Measurements from ENCODE around the gene FBXO36. TPM values are rescaled to one million over a fixed set of nuclear protein-coding genes. Genes with fewer than 3 reads are reported as not detected.

FBXO36 gene
- total RNA-seq, 2 donors from 2014 or later = 1.7 to 2.4 TPM

DNA sequence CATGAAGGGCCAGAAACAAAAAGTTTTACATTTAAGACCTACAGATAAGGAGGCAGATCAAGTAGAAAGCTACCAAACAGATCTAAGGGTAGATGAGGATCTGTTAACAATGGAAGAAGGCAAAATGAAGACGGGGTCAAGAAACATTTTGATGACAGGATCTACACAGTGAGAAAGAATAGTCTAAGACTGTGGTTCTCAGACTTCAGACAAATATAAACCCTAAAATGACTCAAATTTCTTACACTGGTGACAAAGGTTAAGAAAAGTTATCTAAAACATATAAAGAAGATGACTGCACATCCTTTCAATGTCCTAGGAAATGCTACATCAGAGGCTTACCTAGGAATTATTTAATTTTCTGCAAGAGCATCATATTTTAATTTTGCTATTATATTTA is 34.9 kb upstream of the FBXO36 start:
- Histone ChIP-seq H3K4me1 (ENCODE audit: control insufficient read depth in 1 of 2, low read depth in 2 of 2) (peaks cover 0 to 14% of the 10 kb centered on the region in 2 donors), H3K27ac (no peak overlapping the region), H3K9me3 (no peaks in the 10 kb centered on the region), H3K4me3 (no peak overlapping the region), H3K36me3 (peaks cover 5% of the 10 kb centered on the region), H3K27me3 (replicated peaks; ENCODE audit: insufficient read depth) (no peaks in the 10 kb centered on the region)
- ATAC-seq (ENCODE audit: insufficient number of reproducible peaks, low FRiP score, low read depth) (no peak), DNase-seq (ENCODE audit: low spot score) (no peak)
- TF ChIP-seq, protein P1, sequence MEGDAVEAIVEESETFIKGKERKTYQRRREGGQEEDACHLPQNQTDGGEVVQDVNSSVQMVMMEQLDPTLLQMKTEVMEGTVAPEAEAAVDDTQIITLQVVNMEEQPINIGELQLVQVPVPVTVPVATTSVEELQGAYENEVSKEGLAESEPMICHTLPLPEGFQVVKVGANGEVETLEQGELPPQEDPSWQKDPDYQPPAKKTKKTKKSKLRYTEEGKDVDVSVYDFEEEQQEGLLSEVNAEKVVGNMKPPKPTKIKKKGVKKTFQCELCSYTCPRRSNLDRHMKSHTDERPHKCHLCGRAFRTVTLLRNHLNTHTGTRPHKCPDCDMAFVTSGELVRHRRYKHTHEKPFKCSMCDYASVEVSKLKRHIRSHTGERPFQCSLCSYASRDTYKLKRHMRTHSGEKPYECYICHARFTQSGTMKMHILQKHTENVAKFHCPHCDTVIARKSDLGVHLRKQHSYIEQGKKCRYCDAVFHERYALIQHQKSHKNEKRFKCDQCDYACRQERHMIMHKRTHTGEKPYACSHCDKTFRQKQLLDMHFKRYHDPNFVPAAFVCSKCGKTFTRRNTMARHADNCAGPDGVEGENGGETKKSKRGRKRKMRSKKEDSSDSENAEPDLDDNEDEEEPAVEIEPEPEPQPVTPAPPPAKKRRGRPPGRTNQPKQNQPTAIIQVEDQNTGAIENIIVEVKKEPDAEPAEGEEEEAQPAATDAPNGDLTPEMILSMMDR (IDR thresholded peaks at IDR 0.05) = no peak

DNA sequence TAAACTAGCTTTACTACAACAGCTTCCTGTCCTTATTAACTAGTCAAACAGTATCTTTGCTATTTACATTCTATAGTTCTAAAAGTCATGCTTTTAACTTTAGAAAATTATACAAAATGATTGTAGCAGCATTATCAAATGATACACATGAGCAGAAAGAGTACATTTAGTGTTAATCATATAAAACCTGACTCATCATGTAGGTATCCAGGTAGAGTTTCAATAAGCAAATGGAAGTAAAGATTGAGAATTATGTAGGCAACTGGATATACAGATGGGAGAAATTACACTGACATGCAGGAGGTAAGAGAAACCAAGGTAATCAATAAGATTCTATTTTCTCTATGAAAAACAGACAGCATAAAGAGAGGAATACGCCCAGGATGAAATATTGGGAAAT is 34.3 kb upstream of the FBXO36 start:
- peaks cover 5% of the 10 kb centered on the region for H3K36me3 ChIP-seq
- H3K27me3 ChIP-seq (replicated peaks; ENCODE audit: insufficient read depth) = no peaks in the 10 kb centered on the region
- no peak overlapping the region for H3K27ac ChIP-seq
- TF ChIP-seq, protein P1 (IDR thresholded peaks at IDR 0.05) = no peak
- no peak for DNase-seq (ENCODE audit: low spot score)
- no peak for ATAC-seq (ENCODE audit: insufficient number of reproducible peaks, low FRiP score, low read depth)
- H3K4me3 ChIP-seq = no peak overlapping the region
- peaks cover 0 to 14% of the 10 kb centered on the region in 2 donors for H3K4me1 ChIP-seq (ENCODE audit: control insufficient read depth in 1 of 2, low read depth in 2 of 2)
- H3K9me3 ChIP-seq = no peaks in the 10 kb centered on the region

DNA sequence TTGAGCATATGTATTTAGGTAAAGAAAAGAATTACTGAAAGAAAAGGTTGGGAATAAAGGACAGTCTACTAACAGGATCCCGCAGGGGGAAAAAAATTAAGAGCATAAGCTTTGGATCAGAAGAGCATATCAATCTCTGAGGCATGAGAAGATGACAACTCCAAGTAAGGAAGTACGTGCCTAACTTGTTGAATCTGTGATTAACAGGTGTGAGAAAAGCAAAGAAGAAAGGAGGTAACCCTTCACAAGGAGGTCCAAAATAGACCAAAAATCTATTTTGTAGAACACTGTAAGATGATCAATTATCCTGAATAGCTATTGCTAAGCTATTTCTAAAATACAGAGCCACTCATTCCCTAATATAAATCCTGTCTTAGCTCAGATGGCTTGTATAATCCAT is 33.3 kb upstream of the FBXO36 start:
- peaks cover 5% of the 10 kb centered on the region for H3K36me3 ChIP-seq
- DNase-seq (ENCODE audit: low spot score) = no peak
- no peak overlapping the region for H3K27ac ChIP-seq
- peaks cover 0 to 14% of the 10 kb centered on the region in 2 donors for H3K4me1 ChIP-seq (ENCODE audit: control insufficient read depth in 1 of 2, low read depth in 2 of 2)
- no peaks in the 10 kb centered on the region for H3K27me3 ChIP-seq (replicated peaks; ENCODE audit: insufficient read depth)
- no peaks in the 10 kb centered on the region for H3K9me3 ChIP-seq
- no peak overlapping the region for H3K4me3 ChIP-seq
- no peak for ATAC-seq (ENCODE audit: insufficient number of reproducible peaks, low FRiP score, low read depth)
- TF ChIP-seq, protein P1 (IDR thresholded peaks at IDR 0.05) = no peak

DNA sequence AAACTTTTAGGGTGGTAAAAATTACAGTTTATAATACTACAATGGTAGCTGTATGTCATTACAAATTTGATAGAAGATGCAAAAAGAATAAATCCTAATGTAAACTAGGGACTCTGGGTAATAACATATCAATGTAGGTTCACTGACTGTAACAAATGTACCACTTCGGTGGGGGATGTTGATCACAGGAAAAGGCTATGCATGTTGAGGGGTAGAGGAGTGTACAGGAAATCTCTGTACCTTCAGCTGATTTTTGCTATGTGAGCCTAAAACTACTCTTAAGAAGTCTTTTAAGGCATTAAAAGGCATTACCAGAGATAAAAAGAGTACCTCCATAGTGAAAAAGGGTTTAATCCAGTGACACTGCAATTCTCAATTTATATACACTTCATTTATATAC is 25.4 kb upstream of the FBXO36 start:
- Histone ChIP-seq H3K9me3 (no peaks in the 10 kb centered on the region), H3K36me3 (no peaks in the 10 kb centered on the region), H3K27me3 (replicated peaks; ENCODE audit: insufficient read depth) (no peaks in the 10 kb centered on the region), H3K4me1 (ENCODE audit: control insufficient read depth in 1 of 2, low read depth in 2 of 2) (peaks cover 4 to 9% of the 10 kb centered on the region in 2 donors), H3K27ac (no peak overlapping the region), H3K4me3 (no peak overlapping the region)
- ATAC-seq (ENCODE audit: insufficient number of reproducible peaks, low FRiP score, low read depth) (no peak), DNase-seq (ENCODE audit: low spot score) (no peak)
- TF ChIP-seq, protein P1 (IDR thresholded peaks at IDR 0.05) = no peak

DNA sequence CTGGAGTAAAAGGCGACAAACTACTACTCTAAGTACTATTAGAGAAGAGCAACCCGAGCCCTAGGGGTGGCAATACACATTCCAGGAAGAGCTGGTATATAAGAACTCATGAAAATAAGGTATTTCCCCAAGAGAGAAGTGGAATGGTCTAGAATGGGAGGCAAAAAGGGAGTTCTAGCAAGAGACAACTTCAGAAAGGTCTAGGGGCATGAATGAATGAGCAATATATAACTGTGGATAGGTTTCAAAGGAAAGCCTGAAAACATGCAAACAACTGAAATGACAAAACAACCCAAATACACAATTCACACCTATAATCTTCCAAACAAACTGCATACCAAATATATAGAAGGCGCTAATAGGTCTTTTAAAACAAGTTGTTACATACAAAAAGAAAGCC is 22.7 kb upstream of the FBXO36 start:
- no peaks in the 10 kb centered on the region for H3K27me3 ChIP-seq (replicated peaks; ENCODE audit: insufficient read depth)
- ATAC-seq (ENCODE audit: insufficient number of reproducible peaks, low FRiP score, low read depth) = no peak
- peaks cover 7 to 9% of the 10 kb centered on the region in 2 donors for H3K4me1 ChIP-seq (ENCODE audit: control insufficient read depth in 1 of 2, low read depth in 2 of 2)
- no peaks in the 10 kb centered on the region for H3K9me3 ChIP-seq
- TF ChIP-seq, protein P1 (IDR thresholded peaks at IDR 0.05) = no peak
- H3K36me3 ChIP-seq = peaks cover 6% of the 10 kb centered on the region
- no peak overlapping the region for H3K4me3 ChIP-seq
- no peak for DNase-seq (ENCODE audit: low spot score)
- H3K27ac ChIP-seq = no peak overlapping the region

Data from thoracic aorta (tissue), 2 donors.